ENCODE data around the gene ATXN2. TPM values are rescaled to one million over a fixed set of nuclear protein-coding genes. Genes with fewer than 3 reads are reported as not detected.
"Not testable (repeated sequence)": the region's sequence is repeated elsewhere in the genome, so short reads cannot be mapped to it uniquely, and the experiment has no call there.

The ATXN2 gene
- total RNA-seq, 4 donors from 2014 or later: 50.3 to 84.3 (median 64.3) TPM

DNA sequence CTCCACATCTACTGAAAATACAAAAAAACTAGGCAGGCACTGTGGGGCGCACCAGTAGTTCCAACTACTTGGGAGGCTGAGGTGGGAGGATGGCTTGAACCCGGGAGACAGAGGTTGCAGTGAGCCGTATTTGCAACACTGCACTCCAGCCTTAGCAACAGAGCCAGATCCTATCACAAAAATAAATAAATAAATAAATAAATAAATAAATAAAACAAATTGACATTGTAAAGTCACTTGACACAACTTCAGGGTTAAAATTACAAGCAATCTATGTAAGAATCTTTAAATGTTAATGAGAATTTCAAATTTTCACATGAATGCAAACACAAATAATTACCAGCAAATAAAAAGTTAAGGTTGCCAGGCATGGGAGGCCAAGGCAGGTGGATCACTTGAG is 11.1 kb downstream of the ATXN2 start:
- H3K4me1 ChIP-seq: peaks cover 0 to 54% (median 6%) of the 10 kb centered on the region in 4 donors

DNA sequence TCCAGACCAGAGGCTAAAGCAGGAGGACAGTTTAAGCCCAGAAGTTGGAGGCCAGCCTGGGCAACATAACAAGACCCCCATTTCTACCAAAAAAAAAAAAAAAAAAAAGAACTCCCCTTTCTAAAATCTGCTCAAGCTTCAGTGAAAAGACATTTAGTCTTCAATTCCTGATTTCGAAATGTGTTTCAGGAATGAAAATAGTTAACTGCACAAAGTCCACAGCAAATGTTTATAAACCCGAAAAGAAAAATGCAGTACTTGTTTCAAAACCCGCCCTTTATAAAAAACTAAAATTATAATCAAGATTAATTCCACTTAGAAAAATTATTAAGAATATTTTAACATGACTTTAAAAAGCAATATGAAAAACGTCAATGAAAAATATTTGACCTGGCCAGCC is 12.1 kb downstream of the ATXN2 start:
- no peak for DNase-seq (ENCODE audit: low spot score in 2 of 2)
- WGBS, 2 donors: 39 to 40% methylated on average over 4 of the region's 4 CpGs
- Histone ChIP-seq H3K9me3 (no peaks in the 10 kb centered on the region), H3K27me3 (no peaks in the 10 kb centered on the region), H3K27ac (no peak overlapping the region), H3K36me3 (no peaks in the 10 kb centered on the region), H3K4me3 (no peak overlapping the region), H3K4me1 (peaks cover 0 to 52% (median 6%) of the 10 kb centered on the region in 4 donors)
- TF ChIP-seq, protein P1, sequence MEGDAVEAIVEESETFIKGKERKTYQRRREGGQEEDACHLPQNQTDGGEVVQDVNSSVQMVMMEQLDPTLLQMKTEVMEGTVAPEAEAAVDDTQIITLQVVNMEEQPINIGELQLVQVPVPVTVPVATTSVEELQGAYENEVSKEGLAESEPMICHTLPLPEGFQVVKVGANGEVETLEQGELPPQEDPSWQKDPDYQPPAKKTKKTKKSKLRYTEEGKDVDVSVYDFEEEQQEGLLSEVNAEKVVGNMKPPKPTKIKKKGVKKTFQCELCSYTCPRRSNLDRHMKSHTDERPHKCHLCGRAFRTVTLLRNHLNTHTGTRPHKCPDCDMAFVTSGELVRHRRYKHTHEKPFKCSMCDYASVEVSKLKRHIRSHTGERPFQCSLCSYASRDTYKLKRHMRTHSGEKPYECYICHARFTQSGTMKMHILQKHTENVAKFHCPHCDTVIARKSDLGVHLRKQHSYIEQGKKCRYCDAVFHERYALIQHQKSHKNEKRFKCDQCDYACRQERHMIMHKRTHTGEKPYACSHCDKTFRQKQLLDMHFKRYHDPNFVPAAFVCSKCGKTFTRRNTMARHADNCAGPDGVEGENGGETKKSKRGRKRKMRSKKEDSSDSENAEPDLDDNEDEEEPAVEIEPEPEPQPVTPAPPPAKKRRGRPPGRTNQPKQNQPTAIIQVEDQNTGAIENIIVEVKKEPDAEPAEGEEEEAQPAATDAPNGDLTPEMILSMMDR (IDR thresholded peaks at IDR 0.05): no peak
- TF ChIP-seq POLR2A (IDR thresholded peaks at IDR 0.05): no peak
- no peak for TF ChIP-seq EP300 (IDR thresholded peaks at IDR 0.05)

More for the DNA sequence above, 11.1 kb downstream of the ATXN2 start:
- Histone ChIP-seq H3K4me3 (no peak overlapping the region), H3K27ac (no peak overlapping the region), H3K27me3 (no peaks in the 10 kb centered on the region), H3K9me3 (no peaks in the 10 kb centered on the region), H3K36me3 (no peaks in the 10 kb centered on the region)
- TF ChIP-seq EP300 (IDR thresholded peaks at IDR 0.05) (no peak), POLR2A (IDR thresholded peaks at IDR 0.05) (no peak)
- TF ChIP-seq, protein P1 (IDR thresholded peaks at IDR 0.05): no peak
- no peak for DNase-seq (ENCODE audit: low spot score in 2 of 2)
- WGBS, 2 donors: 80 to 87% methylated on average over 3 of the region's 3 CpGs

DNA sequence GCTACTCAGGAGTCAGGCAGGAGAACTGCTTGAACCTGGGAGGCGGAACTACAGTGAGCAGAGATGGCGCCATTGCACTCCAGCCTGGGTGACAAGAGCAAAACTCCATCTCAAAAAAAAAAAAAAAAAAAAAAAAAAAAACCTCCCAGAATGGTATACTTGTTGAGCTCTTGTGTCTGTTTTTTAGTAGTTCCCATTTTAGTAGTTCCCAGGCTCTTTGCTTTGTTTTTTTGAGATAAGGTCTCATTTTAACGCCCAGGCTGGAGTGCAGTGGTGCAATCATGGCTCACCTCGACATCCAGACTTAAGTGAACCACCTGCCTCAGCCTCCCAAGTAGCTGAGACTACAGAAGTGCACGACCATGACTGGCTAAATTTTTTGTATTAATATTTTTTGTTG is 13.4 kb downstream of the ATXN2 start:
- H3K4me1 ChIP-seq: peaks cover 0 to 53% (median 6%) of the 10 kb centered on the region in 4 donors
- H3K9me3 ChIP-seq: no peaks in the 10 kb centered on the region
- H3K27me3 ChIP-seq: no peaks in the 10 kb centered on the region
- H3K4me3 ChIP-seq: no peak overlapping the region
- TF ChIP-seq POLR2A (IDR thresholded peaks at IDR 0.05) (no peak), EP300 (IDR thresholded peaks at IDR 0.05) (no peak)
- TF ChIP-seq, protein P1 (IDR thresholded peaks at IDR 0.05): no peak
- H3K27ac ChIP-seq: no peak overlapping the region
- no peaks in the 10 kb centered on the region for H3K36me3 ChIP-seq
- no peak for DNase-seq (ENCODE audit: low spot score in 2 of 2)
- 89 to 94% methylated on average over 5 of the region's 5 CpGs for WGBS, 2 donors

DNA sequence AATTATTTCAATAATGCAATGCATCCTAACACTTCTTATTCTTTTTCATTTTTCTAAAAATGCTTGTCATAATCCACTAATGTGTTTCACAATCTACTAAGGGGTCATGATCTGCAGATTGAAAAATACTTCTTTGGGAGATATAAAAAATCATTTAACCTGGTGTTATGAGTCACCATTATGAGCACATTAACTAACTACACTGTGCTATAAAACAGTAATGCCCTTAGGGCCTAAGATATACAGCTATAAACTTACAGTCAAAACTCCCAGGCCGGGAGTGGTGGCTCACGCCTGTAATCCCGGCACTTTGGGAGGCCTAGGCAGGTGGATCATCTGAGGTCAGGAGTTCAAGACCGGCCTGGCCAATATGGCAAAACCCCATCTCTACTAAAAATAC is 14.2 kb downstream of the ATXN2 start:
- WGBS, 2 donors: 75 to 83% methylated on average over 4 of the region's 4 CpGs
- Histone ChIP-seq H3K36me3 (peaks cover 0 to 3% (median 0%) of the 10 kb centered on the region in 3 donors), H3K4me3 (no peak overlapping the region), H3K27me3 (no peaks in the 10 kb centered on the region), H3K9me3 (no peaks in the 10 kb centered on the region), H3K27ac (no peak overlapping the region), H3K4me1 (peaks cover 0 to 53% (median 6%) of the 10 kb centered on the region in 4 donors)
- no peak for DNase-seq (ENCODE audit: low spot score in 2 of 2)
- TF ChIP-seq EP300 (IDR thresholded peaks at IDR 0.05) (no peak), POLR2A (IDR thresholded peaks at IDR 0.05) (no peak)
- TF ChIP-seq, protein P1 (IDR thresholded peaks at IDR 0.05): no peak

DNA sequence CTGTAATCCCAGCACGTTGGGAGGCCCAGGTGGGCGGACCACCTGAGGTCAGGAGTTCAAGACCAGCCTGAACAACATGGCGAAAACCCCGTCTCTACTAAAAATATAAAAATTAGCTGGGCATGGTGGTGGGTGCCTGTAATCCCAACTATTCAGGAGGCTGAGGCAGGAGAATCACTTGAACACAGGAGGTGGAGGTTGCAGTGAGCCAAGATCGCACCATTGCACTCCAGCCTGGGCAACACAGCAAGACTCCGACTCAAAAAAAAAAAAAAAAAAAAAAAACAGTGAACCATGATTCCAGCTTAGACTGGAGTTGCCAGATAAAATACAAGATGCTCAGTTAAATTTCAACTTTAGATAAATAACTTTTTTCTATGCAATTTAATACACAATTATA is 15.6 kb downstream of the ATXN2 start:
- H3K9me3 ChIP-seq; DNase-seq (ENCODE audit: low spot score in 2 of 2); H3K36me3 ChIP-seq; H3K4me3 ChIP-seq; H3K27ac ChIP-seq; H3K27me3 ChIP-seq: not testable (repeated sequence)
- WGBS, 2 donors: 93 to 95% methylated on average over 6 of the region's 6 CpGs
- H3K4me1 ChIP-seq: peaks cover 0 to 58% (median 6%) of the 10 kb centered on the region in 4 donors
